Right lobe of liver (tissue), 6 donors: ENCODE results near the gene GNB5. TPM values are rescaled to one million over a fixed set of nuclear protein-coding genes. Genes with fewer than 3 reads are reported as not detected.

Experiments used
- ATAC-seq, 4 donors: fragments of 200-7000 bp; cut with Tn5 transposase; one replicate each; pipeline ENCODE4 v1.9.1; 2020; ENCODE audit warnings: mild to moderate bottlenecking in 4 of 4, moderate library complexity in 4 of 4
- DNase-seq, 3 donors: peaks; one replicate each; pipeline ENCODE4 v3.0.0-alpha.2; 2020
- H3K27ac ChIP-seq, 3 donors: fragments of 200-600 bp; one replicate each; pipeline ENCODE4 v1.8.0; 2022
- H3K27me3 ChIP-seq, 2 donors: fragments of 200-600 bp; one replicate each; pipeline ENCODE4 v1.8.0; 2022
- H3K36me3 ChIP-seq, 4 donors: fragments of 200-600 bp; sonication (generic) in 1 of 4; one replicate each; pipeline versions ENCODE4 v1.5.1 to v1.8.0; 2017 to 2022; ENCODE audit warnings: control low read depth in 1 of 4
- H3K4me1 ChIP-seq, 4 donors: fragments of 200-600 bp; sonication (generic) in 1 of 4; one replicate each; pipeline versions ENCODE4 v1.5.1 to v1.8.0; 2017 to 2022; ENCODE audit warnings: control low read depth in 1 of 4
- H3K4me3 ChIP-seq, 3 donors: fragments of 200-600 bp; one replicate each; pipeline ENCODE4 v1.8.0; 2022
- H3K9me3 ChIP-seq, 4 donors: fragments of 200-600 bp; sonication (generic) in 1 of 4; one replicate each; pipeline versions ENCODE4 v1.5.1 to v1.8.0; 2017 to 2022; ENCODE audit warnings: control low read depth in 1 of 4
- POLR2A ChIP-seq: fragments of 450-650 bp; IDR thresholded peaks from one replicate; pipeline ENCODE4 v1.6.1; 2017; ENCODE audit warnings: antibody characterized with exemption, mild to moderate bottlenecking
- WGBS: methylation state at CpG from one replicate; pipeline ENCODE4 v1.1.6; 2018; ENCODE audit warnings: low coverage, low lambda C conversion rate; ENCODE audit not compliant: insufficient coverage; ENCODE audit errors: missing lambda C conversion rate; 5-methylcytosine and 5-hydroxymethylcytosine counted together
- intact Hi-C, 2 donors: fragments of 100-400 bp; cut with DNase I; formaldehyde crosslinking; loops; one replicate each; pipeline versions ENCODE4 v1.11.2 to v1.14.1; 2022
- total RNA-seq, 6 experiments: library from RNA; depleted of rRNA in 2 of 6; stranded (reverse); fragments of >200 nt in 2 of 6; fragmentation: NEBNext Ultra II Directional in 3 of 6; extraction: Animal tissue kit (Norgen Biotek cat#: 25700) in 3 of 6; gene quantifications; one replicate each; pipeline versions ENCODE4 v1.1.0 to v1.2.4, GENCODE V29; 2016 to 2023
- TF ChIP-seq, protein P1 (sequence below), 4 donors: fragments of 200-600 bp in 3 of 4; fragments of 450-650 bp in 1 of 4; IDR thresholded peaks; one replicate each; pipeline versions ENCODE4 v1.5.1 to v1.8.0; 2016 to 2022; ENCODE audit warnings: antibody characterized with exemption in 4 of 4, mild to moderate bottlenecking in 2 of 4
- donor health status: DM: no; HTN: yes; CAD: no.
- donor health status: DM: no; HTN: no; CAD: no.
- donor health status: DM: no; HTN: no; CAD: no.
- donor health status: DM: no; HTN: yes; CAD: no.
- donor health status: DM: no; HTN: yes; CAD: no.

Gene GNB5
- total RNA-seq, 6 experiments from 2014 or later = 11.1 to 34.5 (median 16.5) TPM

DNA sequence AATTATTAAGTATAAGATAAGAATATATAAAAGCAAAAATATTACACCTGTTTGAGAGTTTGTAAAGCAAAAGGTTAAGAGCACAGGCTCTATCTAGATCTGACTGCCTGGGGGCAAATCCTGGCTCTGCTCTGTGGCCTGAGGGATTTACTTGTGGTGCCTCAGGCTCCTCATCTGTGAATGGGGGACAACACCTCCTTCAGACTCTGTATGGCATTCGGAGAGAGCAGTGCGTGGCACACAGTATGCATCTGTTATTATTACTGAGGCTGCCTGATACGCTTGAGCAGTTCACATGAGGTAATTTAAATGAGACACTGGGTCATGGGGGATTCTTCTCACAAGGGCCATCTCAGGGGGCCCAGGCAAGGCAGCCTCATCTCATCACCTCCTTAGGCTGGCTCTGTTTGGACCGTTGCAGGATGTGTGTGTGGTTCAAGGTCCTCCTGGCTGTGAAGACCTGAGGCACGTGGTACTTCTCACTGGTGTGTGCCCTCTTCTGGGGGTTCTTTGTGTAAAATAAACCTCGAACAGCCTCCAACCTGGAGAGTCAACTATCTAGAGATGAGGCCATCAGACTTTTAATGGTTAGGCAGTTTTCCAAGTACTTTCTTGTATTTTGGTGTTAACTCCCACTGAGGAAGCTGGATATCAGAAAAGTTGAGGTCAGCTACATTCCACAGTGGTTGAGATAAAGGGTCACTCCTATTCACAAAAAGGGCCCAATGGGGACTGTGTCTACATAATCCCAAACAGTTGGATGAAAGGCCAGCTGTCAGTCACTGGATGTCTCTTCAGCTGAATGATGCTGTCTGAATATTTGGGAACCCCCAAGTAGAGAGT lies 9.0 kb downstream of the GNB5 start:
- Histone ChIP-seq H3K4me1 (peaks cover 0 to 18% (median 8%) of the 10 kb centered on the region in 4 donors), H3K36me3 (no peaks in the 10 kb centered on the region), H3K9me3 (no peaks in the 10 kb centered on the region), H3K27me3 (no peaks in the 10 kb centered on the region), H3K27ac (no peak overlapping the region), H3K4me3 (no peak overlapping the region)
- DNase-seq (no peak), ATAC-seq (no peak)
- 57% methylated on average over 2 of the region's 6 CpGs for WGBS
- TF ChIP-seq POLR2A = no peak
- TF ChIP-seq, protein P1, sequence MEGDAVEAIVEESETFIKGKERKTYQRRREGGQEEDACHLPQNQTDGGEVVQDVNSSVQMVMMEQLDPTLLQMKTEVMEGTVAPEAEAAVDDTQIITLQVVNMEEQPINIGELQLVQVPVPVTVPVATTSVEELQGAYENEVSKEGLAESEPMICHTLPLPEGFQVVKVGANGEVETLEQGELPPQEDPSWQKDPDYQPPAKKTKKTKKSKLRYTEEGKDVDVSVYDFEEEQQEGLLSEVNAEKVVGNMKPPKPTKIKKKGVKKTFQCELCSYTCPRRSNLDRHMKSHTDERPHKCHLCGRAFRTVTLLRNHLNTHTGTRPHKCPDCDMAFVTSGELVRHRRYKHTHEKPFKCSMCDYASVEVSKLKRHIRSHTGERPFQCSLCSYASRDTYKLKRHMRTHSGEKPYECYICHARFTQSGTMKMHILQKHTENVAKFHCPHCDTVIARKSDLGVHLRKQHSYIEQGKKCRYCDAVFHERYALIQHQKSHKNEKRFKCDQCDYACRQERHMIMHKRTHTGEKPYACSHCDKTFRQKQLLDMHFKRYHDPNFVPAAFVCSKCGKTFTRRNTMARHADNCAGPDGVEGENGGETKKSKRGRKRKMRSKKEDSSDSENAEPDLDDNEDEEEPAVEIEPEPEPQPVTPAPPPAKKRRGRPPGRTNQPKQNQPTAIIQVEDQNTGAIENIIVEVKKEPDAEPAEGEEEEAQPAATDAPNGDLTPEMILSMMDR (IDR thresholded peaks at IDR 0.05) = no peak
- intact Hi-C loops = no loop called here

DNA sequence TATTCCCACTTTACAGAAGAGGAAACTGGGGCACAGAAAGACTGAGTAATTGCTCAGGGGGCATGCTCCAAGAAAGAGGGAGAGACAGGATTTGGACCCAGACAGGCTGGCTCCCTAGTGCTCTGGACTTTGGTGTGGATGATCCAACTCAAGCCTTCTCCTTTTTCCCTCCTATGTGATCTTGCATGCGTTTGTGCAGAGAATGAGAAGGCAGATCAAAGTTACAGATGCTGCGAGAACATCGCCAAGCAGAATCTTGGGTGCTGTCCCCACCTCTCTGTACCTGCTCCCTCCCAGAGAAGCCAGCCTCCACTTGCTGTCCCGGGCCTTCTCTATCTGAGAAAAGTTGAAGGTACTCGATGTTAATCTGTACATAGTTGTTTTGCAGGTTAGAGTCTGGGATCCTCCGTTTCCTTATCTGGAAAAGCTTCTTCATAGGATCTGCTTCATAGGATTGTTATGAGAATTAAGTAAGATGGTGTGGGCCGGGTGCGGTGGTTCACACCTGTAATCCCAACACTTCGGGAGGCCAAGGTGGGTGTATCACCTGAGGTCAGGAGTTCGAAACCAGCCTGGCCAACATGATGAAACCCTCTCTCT lies 10.2 kb downstream of the GNB5 start:
- WGBS = 87% methylated on average over 9 of the region's 10 CpGs

DNA sequence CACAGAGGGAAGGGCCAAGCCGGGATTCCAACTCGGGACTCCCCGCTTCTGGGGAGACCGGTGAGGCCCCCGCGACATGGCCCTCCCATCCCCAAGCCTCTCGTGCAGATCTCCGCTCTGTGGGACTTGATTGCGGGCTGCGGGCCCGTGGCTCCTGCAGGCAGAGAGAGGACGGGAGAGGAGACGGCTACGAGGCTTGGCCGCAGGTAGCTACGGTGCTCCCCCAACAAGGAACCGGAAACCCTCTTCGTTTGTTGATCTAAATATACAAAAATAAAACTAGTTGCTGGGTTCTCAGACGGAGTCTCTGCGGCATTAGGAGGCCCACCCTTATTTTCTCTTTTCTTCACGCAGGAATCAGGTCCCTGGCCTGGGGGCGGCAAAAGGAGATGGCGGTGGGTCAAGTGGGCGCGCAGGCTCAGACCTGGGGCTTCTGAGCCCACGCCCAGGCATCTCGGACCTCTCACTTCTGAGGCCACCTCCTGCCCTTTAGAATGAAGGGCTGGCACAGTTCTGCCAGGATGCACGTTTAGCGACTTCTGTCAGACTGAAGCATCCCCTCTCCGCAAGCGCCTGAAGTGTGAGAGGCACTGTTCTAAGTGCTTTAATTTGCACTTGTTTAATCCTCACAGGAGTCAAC lies 10.9 kb downstream of the GNB5 start:
- ATAC-seq = peak; percentile 1 to 14 (median 6)
- 34% methylated on average over 13 of the region's 31 CpGs for WGBS
- intact Hi-C loops = no loop called here
- no peaks in the 10 kb centered on the region for H3K36me3 ChIP-seq
- H3K9me3 ChIP-seq = no peaks in the 10 kb centered on the region
- TF ChIP-seq, protein P1 (IDR thresholded peaks at IDR 0.05) = no peak
- no peak for TF ChIP-seq POLR2A
- no peak for DNase-seq
- peak overlapping the region; percentile 82 to 90 (median 87) for H3K27ac ChIP-seq
- H3K4me3 ChIP-seq = peak overlapping the region; percentile 62 to 69 (median 67)
- H3K27me3 ChIP-seq = no peaks in the 10 kb centered on the region
- H3K4me1 ChIP-seq = peaks cover 0 to 14% (median 7%) of the 10 kb centered on the region in 4 donors

More for the DNA sequence above, 10.2 kb downstream of the GNB5 start:
- Histone ChIP-seq H3K36me3 (no peaks in the 10 kb centered on the region), H3K27me3 (no peaks in the 10 kb centered on the region), H3K9me3 (no peaks in the 10 kb centered on the region), H3K4me3 (no peak overlapping the region), H3K4me1 (peaks cover 0 to 18% (median 8%) of the 10 kb centered on the region in 4 donors), H3K27ac (no peak overlapping the region)
- TF ChIP-seq, protein P1 (IDR thresholded peaks at IDR 0.05) = no peak
- no peak for TF ChIP-seq POLR2A
- ATAC-seq = no peak
- intact Hi-C loops = no loop called here
- no peak for DNase-seq

DNA sequence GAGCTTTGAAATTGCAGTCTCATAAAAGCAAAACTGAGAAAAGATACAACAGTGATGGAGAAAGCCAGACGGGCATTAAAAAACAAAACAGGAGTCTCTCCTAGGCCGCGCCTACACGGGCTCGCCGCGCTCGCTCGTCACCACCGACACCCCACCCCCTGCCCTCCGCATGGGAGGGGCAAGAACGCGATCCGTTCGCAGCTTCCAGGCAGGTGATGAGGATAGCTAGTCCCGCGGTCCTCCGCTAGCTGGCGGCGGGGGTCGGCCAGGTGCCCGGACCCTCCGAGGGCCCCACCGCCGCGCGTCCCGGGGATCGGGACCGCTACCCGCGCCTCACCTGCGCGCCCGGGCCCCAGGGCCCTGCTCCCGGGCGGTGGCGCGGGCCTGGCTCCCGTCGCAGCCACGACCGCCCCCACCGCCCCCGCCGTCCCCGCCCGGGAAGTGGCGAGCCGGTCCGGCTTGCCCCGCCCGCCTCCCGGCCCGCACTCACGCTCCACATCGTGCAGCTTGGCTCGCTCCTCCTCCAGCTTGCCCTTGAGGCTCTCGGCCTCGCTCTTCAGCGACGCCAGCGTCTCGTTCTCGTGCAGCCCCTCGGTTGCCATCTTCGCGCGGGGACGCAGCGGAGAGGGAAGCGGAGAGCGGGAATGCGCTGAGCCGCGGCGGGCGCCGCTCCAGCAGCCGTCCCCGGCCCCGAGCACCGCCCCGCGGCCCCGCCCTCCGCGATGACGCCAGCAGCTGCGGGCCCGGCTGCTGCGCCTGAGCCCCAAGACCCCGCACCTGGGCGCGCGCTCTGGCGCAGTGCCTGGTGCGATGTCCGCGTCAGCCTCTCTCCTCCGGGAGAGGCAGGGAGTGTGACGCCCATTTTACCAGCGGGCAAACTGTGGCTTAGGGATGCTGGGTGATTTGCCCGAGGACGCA lies 11.7 kb downstream of the GNB5 start:
- Histone ChIP-seq H3K27me3 (no peaks in the 10 kb centered on the region), H3K27ac (peak overlapping the region; percentile 82 to 90 (median 87)), H3K36me3 (no peaks in the 10 kb centered on the region), H3K4me1 (peaks cover 0 to 7% (median 3%) of the 10 kb centered on the region in 4 donors), H3K9me3 (no peaks in the 10 kb centered on the region), H3K4me3 (peak overlapping the region; percentile 62 to 69 (median 67))
- intact Hi-C loops = no loop called here
- peak; percentile 86 to 92 (median 88) for ATAC-seq
- WGBS = 0% methylated on average over 11 of the region's 105 CpGs
- TF ChIP-seq, protein P1 (IDR thresholded peaks at IDR 0.05) = no peak
- peak; percentile 73 for TF ChIP-seq POLR2A
- DNase-seq = peak; percentile 91 to 92 (median 91)
